H1 (cell line): Measurements from ENCODE around the gene LHFPL6. TPM values are rescaled to one million over a fixed set of nuclear protein-coding genes. Genes with fewer than 3 reads are reported as not detected.

Experiments used
- CTCF ChIA-PET: fragments of 300-600 bp; sonication (Branson Sonifier 250); formaldehyde crosslinking; loops from one replicate; lab custom pipeline; 2021; ENCODE audit not compliant: partially characterized antibody; lab: Charles Lee
- POLR2A ChIA-PET: fragments of 300-600 bp; sonication (Branson Sonifier 250); formaldehyde crosslinking; loops from one replicate; lab custom pipeline; 2021; ENCODE audit warnings: inconsistent platforms; ENCODE audit not compliant: partially characterized antibody; lab: Charles Lee
- DNase-seq, 2 experiments: peaks; one replicate each; pipeline versions ENCODE4 v3.0.0 to v3.0.0-alpha.2; 2010 to 2022; ENCODE audit warnings: low spot score in 2 of 2, low read depth in 1 of 2, mixed read lengths in 1 of 2
- FAIRE-seq: peaks from 2 replicates; lab custom pipeline; 2011; peaks lifted over from hg19 to GRCh38; lab: Jason Lieb, UNC
- H2AFZ ChIP-seq: 2 replicates; pipeline ENCODE4 v1.8.1; 2012; ENCODE audit warnings: low read length, inconsistent platforms
- H2AK5ac ChIP-seq: 2 replicates; pipeline ENCODE4 v1.6.1; 2013; ENCODE audit warnings: low read depth, low read length
- H2BK120ac ChIP-seq: replicated peaks from 2 replicates; pipeline ENCODE3; 2013; ENCODE audit warnings: low read depth, low read length, inconsistent platforms
- H2BK12ac ChIP-seq: 2 replicates; pipeline ENCODE4 v1.6.1; 2013; ENCODE audit warnings: low read depth, low read length
- H2BK15ac ChIP-seq: 2 replicates; pipeline ENCODE4 v1.6.1; 2013; ENCODE audit warnings: low read length
- H2BK20ac ChIP-seq: 2 replicates; pipeline ENCODE4 v1.6.1; 2013; ENCODE audit warnings: low read length
- H2BK5ac ChIP-seq: 2 replicates; pipeline ENCODE4 v1.6.1; 2013; ENCODE audit warnings: low read depth, low read length
- H3K14ac ChIP-seq: 2 replicates; pipeline ENCODE4 v1.6.1; 2013; ENCODE audit warnings: inconsistent platforms; ENCODE audit not compliant: insufficient read length
- H3K18ac ChIP-seq: 2 replicates; pipeline ENCODE4 v1.6.1; 2013; ENCODE audit warnings: low read length; ENCODE audit errors: extremely low read depth
- H3K23ac ChIP-seq: 2 replicates; pipeline ENCODE4 v1.6.1; 2013; ENCODE audit warnings: inconsistent platforms; ENCODE audit not compliant: insufficient read length
- H3K23me2 ChIP-seq: 2 replicates; pipeline ENCODE4 v1.6.1; 2013; ENCODE audit warnings: low read depth, low read length
- H3K27ac ChIP-seq: 2 replicates; pipeline ENCODE4 v1.6.1; 2011; ENCODE audit warnings: low read depth, low read length, inconsistent platforms
- H3K27me3 ChIP-seq, 4 experiments: replicated peaks in 1 of 4; 1 replicate in 1 of 4; 2 replicates in 3 of 4; pipeline versions ENCODE4 v1.6.1 to v1.8.1; 2011 to 2013; ENCODE audit warnings: low read length in 3 of 4, mild to moderate bottlenecking in 3 of 4, inconsistent platforms in 2 of 4, mixed read lengths in 2 of 4, moderate library complexity in 1 of 4; ENCODE audit not compliant: control insufficient read depth in 3 of 4, insufficient read depth in 3 of 4; ENCODE audit errors: extremely low read depth in 1 of 4
- H3K36me3 ChIP-seq, 4 experiments: 2 replicates each; pipeline versions ENCODE4 v1.6.1 to v1.8.1; 2011 to 2013; ENCODE audit warnings: mild to moderate bottlenecking in 4 of 4, low read length in 3 of 4, moderate library complexity in 2 of 4, control low read depth in 1 of 4, inconsistent platforms in 1 of 4; ENCODE audit not compliant: insufficient read depth in 4 of 4, control insufficient read depth in 2 of 4
- H3K4ac ChIP-seq: replicated peaks from 2 replicates; pipeline ENCODE3; 2013; ENCODE audit warnings: low read length, low read depth, mixed read lengths, inconsistent platforms; ENCODE audit not compliant: insufficient read length
- H3K4me1 ChIP-seq, 4 experiments: replicated peaks in 1 of 4; 1 replicate in 1 of 4; 2 replicates in 3 of 4; pipeline versions ENCODE4 v1.6.1 to v1.8.1; 2011 to 2013; ENCODE audit warnings: low read length in 3 of 4, inconsistent platforms in 2 of 4, mixed read lengths in 1 of 4; ENCODE audit not compliant: insufficient read depth in 4 of 4, control insufficient read depth in 3 of 4
- H3K4me2 ChIP-seq, 2 experiments: 2 replicates each; pipeline versions ENCODE4 v1.6.1 to v1.8.1; 2011 to 2013; ENCODE audit warnings: low read depth in 2 of 2, low read length in 2 of 2, control low read depth in 1 of 2, inconsistent platforms in 1 of 2, mild to moderate bottlenecking in 1 of 2; ENCODE audit not compliant: insufficient read depth in 1 of 2
- H3K4me3 ChIP-seq, 4 experiments: fragments of 200-600, 300-600 bp in 1 of 4; sonication (generic), shearing (Covaris generic), sonication (Bioruptor Twin) in 1 of 4; 2 replicates each; pipeline versions ENCODE4 v1.5.1 to v1.8.1; 2011 to 2016; ENCODE audit warnings: low read length in 4 of 4, low read depth in 3 of 4, control low read depth in 2 of 4, inconsistent platforms in 2 of 4, mild to moderate bottlenecking in 2 of 4, mixed read lengths in 1 of 4, moderate library complexity in 1 of 4; ENCODE audit not compliant: insufficient read depth in 2 of 4; ENCODE audit errors: extremely low read depth in 1 of 4
- H3K56ac ChIP-seq: replicated peaks from 2 replicates; pipeline ENCODE3; 2013; ENCODE audit warnings: low read depth, mild to moderate bottlenecking, mixed read lengths, low read length, inconsistent platforms; ENCODE audit not compliant: insufficient read length
- H3K79me1 ChIP-seq: 2 replicates; pipeline ENCODE4 v1.6.1; 2013; ENCODE audit warnings: low read depth, low read length, control low read depth
- H3K79me2 ChIP-seq, 2 experiments: 2 replicates each; pipeline versions ENCODE4 v1.6.1 to v1.8.1; 2012 to 2013; ENCODE audit warnings: low read length in 2 of 2, mild to moderate bottlenecking in 2 of 2, inconsistent platforms in 1 of 2; ENCODE audit not compliant: insufficient read depth in 2 of 2, control insufficient read depth in 1 of 2
- H3K9ac ChIP-seq, 4 experiments: replicated peaks in 1 of 4; 1 replicate in 1 of 4; 2 replicates in 3 of 4; pipeline versions ENCODE4 v1.6.1 to v1.8.1; 2011 to 2013; ENCODE audit warnings: low read depth in 3 of 4, low read length in 3 of 4, control low read depth in 2 of 4, mild to moderate bottlenecking in 2 of 4, moderate library complexity in 2 of 4, inconsistent platforms in 1 of 4; ENCODE audit errors: extremely low read depth in 1 of 4
- H3K9me3 ChIP-seq, 2 experiments: 2 replicates each; pipeline versions ENCODE4 v1.6.1 to v1.8.1; 2012 to 2013; ENCODE audit warnings: mild to moderate bottlenecking in 2 of 2, moderate library complexity in 2 of 2, control low read depth in 1 of 2, inconsistent platforms in 1 of 2, low read depth in 1 of 2, low read length in 1 of 2, mixed read lengths in 1 of 2; ENCODE audit not compliant: insufficient read depth in 2 of 2
- H4K20me1 ChIP-seq, 2 experiments: replicated peaks in 1 of 2; 2 replicates each; pipeline versions ENCODE3 to v1.8.1; 2011 to 2013; ENCODE audit warnings: inconsistent platforms in 2 of 2, low read length in 2 of 2, mild to moderate bottlenecking in 1 of 2; ENCODE audit not compliant: insufficient read depth in 2 of 2, control insufficient read depth in 1 of 2
- H4K5ac ChIP-seq: 2 replicates; pipeline ENCODE4 v1.6.1; 2013; ENCODE audit warnings: low read length, low read depth, mixed read lengths, inconsistent platforms; ENCODE audit not compliant: insufficient read length
- H4K8ac ChIP-seq: 2 replicates; pipeline ENCODE4 v1.8.0; 2013; ENCODE audit warnings: mild to moderate bottlenecking, moderate library complexity, low read length, inconsistent platforms; ENCODE audit not compliant: insufficient read depth; ENCODE audit errors: extremely low read depth
- H4K91ac ChIP-seq: replicated peaks from 2 replicates; pipeline ENCODE3; 2013; ENCODE audit warnings: low read length, mixed read lengths, inconsistent platforms; ENCODE audit not compliant: insufficient read length
- BACH1 ChIP-seq: IDR thresholded peaks from 2 replicates; pipeline ENCODE4 v1.6.1; 2012; ENCODE audit warnings: low read length, improper control_type of control experiment
- CEBPB ChIP-seq: IDR thresholded peaks from 2 replicates; pipeline ENCODE4 v1.6.1; 2012; ENCODE audit warnings: low read depth, low read length
- GABPA ChIP-seq: IDR thresholded peaks from 2 replicates; pipeline ENCODE4 v1.6.1; 2011; ENCODE audit warnings: mild to moderate bottlenecking, low read length, moderate library complexity, borderline replicate concordance; ENCODE audit not compliant: insufficient read depth
- HDAC6 ChIP-seq: IDR thresholded peaks from one replicate; pipeline ENCODE4 v1.7.1; 2012; ENCODE audit warnings: low read depth, mild to moderate bottlenecking, inconsistent platforms, low read length, moderate library complexity
- KDM1A ChIP-seq: fragments of 200-600, 300-600 bp; sonication (generic); IDR thresholded peaks from 2 replicates; pipeline ENCODE4 v1.7.1; 2016; ENCODE audit warnings: mild to moderate bottlenecking, low read length, borderline replicate concordance
- NRF1 ChIP-seq: IDR thresholded peaks from 2 replicates; pipeline ENCODE4 v1.6.1; 2011; ENCODE audit warnings: mild to moderate bottlenecking, low read depth, low read length, improper control_type of control experiment
- RAD21 ChIP-seq, 2 experiments: IDR thresholded peaks in 1 of 2; conservative IDR thresholded peaks in 1 of 2; 2 replicates each; pipeline ENCODE4 v1.6.1; 2011; ENCODE audit warnings: low read depth in 2 of 2, low read length in 2 of 2, improper control_type of control experiment in 1 of 2, inconsistent platforms in 1 of 2, mild to moderate bottlenecking in 1 of 2, moderate library complexity in 1 of 2
- RFX5 ChIP-seq: IDR thresholded peaks from 2 replicates; pipeline ENCODE4 v1.6.1; 2011; ENCODE audit warnings: low read depth, low read length, improper control_type of control experiment, borderline replicate concordance
- SIN3A ChIP-seq, 2 experiments: IDR thresholded peaks in 1 of 2; conservative IDR thresholded peaks in 1 of 2; 2 replicates each; pipeline ENCODE4 v1.6.1; 2011 to 2012; ENCODE audit warnings: low read length in 2 of 2, improper control_type of control experiment in 1 of 2, low read depth in 1 of 2, mild to moderate bottlenecking in 1 of 2
- SP1 ChIP-seq: IDR thresholded peaks from 2 replicates; pipeline ENCODE4 v1.6.1; 2011; ENCODE audit warnings: low read depth, low read length
- SP2 ChIP-seq: IDR thresholded peaks from 2 replicates; pipeline ENCODE4 v1.6.1; 2012; ENCODE audit warnings: mild to moderate bottlenecking, low read length, inconsistent platforms
- SUZ12 ChIP-seq: fragments of 200-600 bp; sonication (generic); IDR thresholded peaks from 2 replicates; pipeline ENCODE4 v1.6.1; 2012; ENCODE audit warnings: mild to moderate bottlenecking, inconsistent platforms, low read length, moderate library complexity, mixed read lengths
- WGBS, 2 experiments: shearing (Covaris generic) in 1 of 2; methylation state at CpG; one replicate each; pipeline versions ENCODE4 v1.1.6 to v1.1.7; 2013 to 2015; ENCODE audit warnings: low lambda C conversion rate in 2 of 2, mixed read lengths in 2 of 2, inconsistent platforms in 1 of 2, low coverage in 1 of 2, missing lambda C conversion rate in 1 of 2; ENCODE audit not compliant: insufficient replicate concordance in 2 of 2, insufficient coverage in 1 of 2, insufficient read length in 1 of 2; ENCODE audit errors: extremely low coverage in 1 of 2, missing lambda C conversion rate in 1 of 2; 5-methylcytosine and 5-hydroxymethylcytosine counted together
- polyA plus RNA-seq, 7 experiments: library from polyadenylated mRNA; depleted of rRNA in 3 of 7; stranded (reverse) in 5 of 7; unstranded in 2 of 7; fragments of >200 nt in 5 of 7; fragments of 200-250 nt in 2 of 7; gene quantifications; 1 replicate in 5 of 7; 2 replicates in 1 of 7; 4 replicates in 1 of 7; pipeline versions ENCODE4 v1.2.1 to v1.2.3, GENCODE V29; 2011 to 2013; ENCODE audit warnings: missing spikeins in 2 of 7, mixed read lengths in 2 of 7
- total RNA-seq: library from RNA; stranded (reverse); fragmentation: NEBNext Ultra II Directional; extraction: Animal tissue kit (Norgen Biotek cat#: 25700); gene quantifications from 2 replicates; pipeline ENCODE4 v1.2.1, GENCODE V29; 2021
- TF ChIP-seq, protein P1 (sequence below): IDR thresholded peaks from 2 replicates; pipeline ENCODE4 v1.6.1; 2012; ENCODE audit warnings: low read length, inconsistent platforms

Gene LHFPL6
- total and polyA plus RNA-seq, 2 of the 8 experiments (the other 6 are each of a cell fraction or from before 2014, with no cell fraction given) = 7.6 to 17.0 TPM

- no peak overlapping the region for H3K9ac ChIP-seq
- no peak overlapping the region for H4K5ac ChIP-seq
- no peak overlapping the region for H2BK120ac ChIP-seq
- no peak overlapping the region for H2BK15ac ChIP-seq
- ChIA-PET CTCF (interaction anchor here (1.0 to 2.1 kb wide), 4 partner anchors 10 to 208 kb away, joined by 3 to 9 read pairs (median 7); no protein-coding TSS in a partner anchor), POLR2A (no interaction called here)
- no peaks in the 10 kb centered on the region for H3K23me2 ChIP-seq
- no peaks in the 10 kb centered on the region for H3K79me2 ChIP-seq
- no peak overlapping the region for H3K18ac ChIP-seq
- H3K4me1 ChIP-seq = peaks cover 2 to 19% (median 11%) of the 10 kb centered on the region in 4 experiments; a peak in 5 of 7 replicates
- no peak overlapping the region for H2AFZ ChIP-seq
- no peak overlapping the region for H3K4me3 ChIP-seq
- no peaks in the 10 kb centered on the region for H3K9me3 ChIP-seq
- no peaks in the 10 kb centered on the region for H3K79me1 ChIP-seq
- WGBS, 2 experiments = 92% methylated on average over 5 of the region's 5 CpGs; no CpG with 5 or more reads in 1 of the 2 experiments
- no peaks in the 10 kb centered on the region for H3K36me3 ChIP-seq
- H2BK20ac ChIP-seq = no peak overlapping the region
- H4K91ac ChIP-seq = no peak overlapping the region
- H4K8ac ChIP-seq = no peak overlapping the region
- no peak overlapping the region for H2BK5ac ChIP-seq
- H3K23ac ChIP-seq = no peak overlapping the region
- no peak for FAIRE-seq
- no peak overlapping the region for H2AK5ac ChIP-seq
- H3K27me3 ChIP-seq = no peaks in the 10 kb centered on the region
- H4K20me1 ChIP-seq = no peaks in the 10 kb centered on the region
- H3K27ac ChIP-seq = no peak overlapping the region
- no peak for DNase-seq
- no peak overlapping the region for H3K14ac ChIP-seq
- no peak overlapping the region for H3K4ac ChIP-seq
- no peak overlapping the region for H2BK12ac ChIP-seq
- H3K4me2 ChIP-seq = no peak overlapping the region
- no peak overlapping the region for H3K56ac ChIP-seq
- TF ChIP-seq CEBPB = no peak
- no peak for TF ChIP-seq KDM1A
- no peak for TF ChIP-seq BACH1
- TF ChIP-seq RAD21 (IDR thresholded peaks at IDR 0.05 in 1 of 2, conservative IDR thresholded peaks at IDR 0.05 in 1 of 2; ENCODE audit: low read depth in 2 of 2, low read length in 2 of 2) = no peak
- TF ChIP-seq, protein P1, sequence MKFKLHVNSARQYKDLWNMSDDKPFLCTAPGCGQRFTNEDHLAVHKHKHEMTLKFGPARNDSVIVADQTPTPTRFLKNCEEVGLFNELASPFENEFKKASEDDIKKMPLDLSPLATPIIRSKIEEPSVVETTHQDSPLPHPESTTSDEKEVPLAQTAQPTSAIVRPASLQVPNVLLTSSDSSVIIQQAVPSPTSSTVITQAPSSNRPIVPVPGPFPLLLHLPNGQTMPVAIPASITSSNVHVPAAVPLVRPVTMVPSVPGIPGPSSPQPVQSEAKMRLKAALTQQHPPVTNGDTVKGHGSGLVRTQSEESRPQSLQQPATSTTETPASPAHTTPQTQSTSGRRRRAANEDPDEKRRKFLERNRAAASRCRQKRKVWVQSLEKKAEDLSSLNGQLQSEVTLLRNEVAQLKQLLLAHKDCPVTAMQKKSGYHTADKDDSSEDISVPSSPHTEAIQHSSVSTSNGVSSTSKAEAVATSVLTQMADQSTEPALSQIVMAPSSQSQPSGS = no peak
- TF ChIP-seq SIN3A (conservative IDR thresholded peaks at IDR 0.05 in 1 of 2, IDR thresholded peaks at IDR 0.05 in 1 of 2; ENCODE audit: low read depth in 1 of 2, low read length in 2 of 2) = no peak
- no peak for TF ChIP-seq SUZ12
- TF ChIP-seq SP1 = no peak
- TF ChIP-seq NRF1 = no peak
- no peak for TF ChIP-seq HDAC6
- no peak for TF ChIP-seq SP2
- no peak for TF ChIP-seq GABPA
- no peak for TF ChIP-seq RFX5
These were observed 195.2 kb downstream of the LHFPL6 start for GRCh38 chr13:39407786-39408185.
